C1 segment of cervical spinal cord (tissue), 14 donors: ENCODE data around the gene IP6K3.

Experiments
- DNase-seq, 14 donors: peaks; one replicate each; lab custom pipeline; 2025; lab: John Stamatoyannopoulos, UW

IP6K3 gene

GRCh38 chr6:33691456-33692077 is 55.1 kb downstream of the IP6K3 start:
- DNase-seq: no peak

DNA sequence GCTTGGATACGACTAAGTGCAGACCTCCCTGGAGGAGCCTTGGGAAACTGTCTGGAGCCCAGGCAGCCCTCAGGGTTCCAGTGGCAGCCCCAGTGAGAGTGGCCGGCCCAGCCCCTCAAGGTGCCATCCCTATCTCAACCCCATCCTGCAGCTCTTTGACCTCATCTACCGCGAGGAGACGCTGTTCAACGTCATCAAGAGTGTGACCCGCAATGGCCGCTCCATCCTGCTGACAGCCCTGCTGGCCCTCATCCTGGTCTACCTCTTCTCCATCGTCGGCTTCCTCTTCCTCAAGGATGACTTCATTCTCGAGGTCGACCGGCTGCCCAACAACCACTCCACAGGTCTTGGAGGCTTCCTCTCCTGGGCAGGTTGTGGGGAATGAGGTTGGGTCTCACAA is 55.9 kb downstream of the IP6K3 start:
- DNase-seq: no peak

DNA sequence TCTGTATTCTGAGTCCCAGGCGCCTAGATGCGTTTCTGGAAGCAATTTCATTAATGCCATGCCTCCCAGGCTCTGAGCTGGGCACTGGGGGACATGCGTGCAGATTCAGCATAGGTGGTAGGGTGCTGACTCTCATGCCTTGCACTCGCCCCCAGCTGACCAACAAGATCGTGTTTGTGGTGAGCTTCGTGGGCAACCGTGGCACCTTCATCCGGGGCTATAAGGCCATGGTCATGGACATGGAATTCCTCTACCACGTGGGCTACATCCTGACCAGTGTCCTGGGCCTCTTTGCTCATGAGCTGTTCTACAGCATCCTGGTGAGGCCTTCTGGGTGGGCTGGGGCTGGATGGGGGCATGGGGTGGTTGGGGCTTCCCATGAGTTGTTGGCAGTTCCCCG is 56.8 kb downstream of the IP6K3 start:
- DNase-seq: no peak

GRCh38 chr6:33689148-33689494 is 57.6 kb downstream of the IP6K3 start:
- no peak for DNase-seq

- DNase-seq: no peak
Measured at GRCh38 chr6:33688451-33689147, 58.1 kb downstream of the IP6K3 start.

- DNase-seq: no peak
Measured at GRCh38 chr6:33688006-33688405, 58.7 kb downstream of the IP6K3 start.

GRCh38 chr6:33686981-33687975 is 59.4 kb downstream of the IP6K3 start:
- no peak for DNase-seq

DNA sequence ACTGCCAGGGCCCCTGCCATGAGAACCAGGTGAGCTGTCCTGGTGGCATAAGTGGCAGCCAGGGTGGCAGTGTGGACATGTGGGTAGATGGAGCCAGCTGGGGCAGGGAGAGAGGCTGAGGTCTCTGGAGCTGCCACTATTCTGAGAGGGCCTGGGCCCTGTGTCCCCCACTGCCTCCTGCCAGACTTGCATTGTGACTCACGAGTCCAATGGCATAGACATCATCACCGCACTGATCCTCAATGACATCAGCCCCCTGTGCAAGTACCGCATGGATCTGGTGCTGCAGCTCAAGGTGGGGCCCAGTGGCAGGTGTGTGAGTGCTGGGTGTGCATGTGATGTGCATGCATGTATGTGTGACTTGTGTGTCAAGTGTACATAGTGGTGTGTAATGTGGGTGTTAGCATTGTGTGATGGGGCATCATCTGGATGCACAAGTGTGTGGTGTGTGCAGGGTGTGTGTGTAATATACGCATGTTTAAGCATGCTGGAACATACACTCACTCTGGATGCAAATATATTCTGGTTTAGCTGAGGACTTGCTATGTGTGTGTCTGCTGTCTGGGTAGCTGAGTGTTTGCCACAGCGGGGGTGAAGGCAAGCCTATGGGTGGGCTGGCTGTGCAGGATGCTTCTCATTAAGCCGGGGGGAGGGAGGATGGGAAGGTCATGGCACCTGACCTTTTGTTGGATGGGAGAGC is 60.3 kb downstream of the IP6K3 start:
- DNase-seq: no peak

DNA sequence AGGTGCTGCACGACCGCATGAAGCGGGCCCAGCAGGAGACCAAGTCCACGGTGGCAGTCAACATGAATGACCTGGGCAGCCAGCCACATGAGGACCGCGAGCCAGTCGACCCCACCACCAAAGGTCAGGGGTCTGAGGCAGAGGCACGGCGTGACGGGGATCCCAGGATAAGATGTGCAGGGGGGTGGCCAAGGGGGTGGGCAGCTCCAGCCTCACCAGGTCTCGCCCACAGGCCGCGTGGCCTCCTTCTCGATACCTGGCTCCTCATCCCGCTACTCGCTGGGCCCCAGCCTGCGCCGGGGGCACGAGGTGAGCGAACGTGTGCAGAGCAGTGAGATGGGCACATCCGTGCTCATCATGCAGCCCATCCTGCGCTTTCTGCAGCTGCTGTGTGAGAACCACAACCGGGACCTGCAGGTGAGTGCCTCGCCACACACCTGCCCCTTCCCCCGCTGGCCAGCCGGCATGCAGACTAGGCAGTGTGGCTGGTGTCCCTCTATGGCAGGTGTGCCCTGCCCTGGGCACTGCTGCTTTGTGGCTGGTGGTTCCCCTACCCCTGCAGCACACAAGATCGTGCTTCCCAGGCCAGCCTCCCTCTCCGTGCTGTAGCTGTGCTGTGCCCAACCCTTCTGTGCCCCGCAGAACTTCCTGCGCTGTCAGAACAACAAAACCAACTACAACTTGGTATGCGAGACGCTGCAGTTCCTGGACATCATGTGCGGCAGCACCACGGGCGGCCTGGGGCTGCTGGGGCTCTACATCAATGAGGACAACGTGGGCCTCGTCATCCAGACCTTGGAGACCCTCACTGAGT is 61.1 kb downstream of the IP6K3 start:
- DNase-seq: no peak

DNA sequence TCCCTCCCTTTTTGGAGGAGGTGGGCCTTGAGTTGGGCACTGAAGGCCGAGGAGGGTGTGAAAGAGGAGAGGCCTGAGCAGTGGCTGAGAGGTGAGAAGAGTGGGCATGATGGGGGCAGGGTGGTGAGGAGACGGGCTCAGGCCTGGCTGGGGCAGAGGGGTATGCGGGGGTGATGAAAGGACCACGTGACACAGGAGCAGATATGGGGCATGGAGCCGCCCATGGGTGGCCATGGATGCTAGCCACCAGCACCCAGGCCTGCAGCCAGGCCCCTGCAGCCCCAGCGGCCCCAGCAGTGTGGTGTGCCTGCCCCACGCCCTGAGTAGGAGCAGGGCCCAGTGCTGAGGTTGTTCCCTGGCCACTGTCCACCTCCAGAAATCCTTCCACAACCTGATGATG is 61.7 kb downstream of the IP6K3 start:
- DNase-seq: no peak

DNA sequence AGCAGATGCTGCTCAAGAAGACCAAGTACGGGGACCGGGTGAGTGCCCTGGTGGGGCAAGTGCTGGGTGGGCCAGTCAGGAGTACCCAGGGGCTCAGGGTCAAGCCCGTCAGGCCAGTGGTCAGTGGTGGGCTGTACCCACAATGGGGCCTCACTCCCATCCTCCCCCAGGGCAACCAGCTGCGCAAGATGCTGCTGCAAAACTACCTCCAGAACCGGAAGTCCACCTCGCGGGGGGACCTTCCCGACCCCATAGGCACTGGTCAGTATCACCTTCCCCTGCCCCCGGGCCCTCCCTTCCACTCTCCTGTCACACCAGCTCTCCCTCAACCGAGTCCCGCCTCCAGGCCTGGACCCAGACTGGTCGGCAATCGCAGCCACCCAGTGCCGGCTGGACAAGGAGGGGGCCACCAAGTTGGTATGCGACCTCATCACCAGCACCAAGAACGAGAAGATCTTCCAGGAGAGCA is 62.2 kb downstream of the IP6K3 start:
- no peak for DNase-seq

DNA sequence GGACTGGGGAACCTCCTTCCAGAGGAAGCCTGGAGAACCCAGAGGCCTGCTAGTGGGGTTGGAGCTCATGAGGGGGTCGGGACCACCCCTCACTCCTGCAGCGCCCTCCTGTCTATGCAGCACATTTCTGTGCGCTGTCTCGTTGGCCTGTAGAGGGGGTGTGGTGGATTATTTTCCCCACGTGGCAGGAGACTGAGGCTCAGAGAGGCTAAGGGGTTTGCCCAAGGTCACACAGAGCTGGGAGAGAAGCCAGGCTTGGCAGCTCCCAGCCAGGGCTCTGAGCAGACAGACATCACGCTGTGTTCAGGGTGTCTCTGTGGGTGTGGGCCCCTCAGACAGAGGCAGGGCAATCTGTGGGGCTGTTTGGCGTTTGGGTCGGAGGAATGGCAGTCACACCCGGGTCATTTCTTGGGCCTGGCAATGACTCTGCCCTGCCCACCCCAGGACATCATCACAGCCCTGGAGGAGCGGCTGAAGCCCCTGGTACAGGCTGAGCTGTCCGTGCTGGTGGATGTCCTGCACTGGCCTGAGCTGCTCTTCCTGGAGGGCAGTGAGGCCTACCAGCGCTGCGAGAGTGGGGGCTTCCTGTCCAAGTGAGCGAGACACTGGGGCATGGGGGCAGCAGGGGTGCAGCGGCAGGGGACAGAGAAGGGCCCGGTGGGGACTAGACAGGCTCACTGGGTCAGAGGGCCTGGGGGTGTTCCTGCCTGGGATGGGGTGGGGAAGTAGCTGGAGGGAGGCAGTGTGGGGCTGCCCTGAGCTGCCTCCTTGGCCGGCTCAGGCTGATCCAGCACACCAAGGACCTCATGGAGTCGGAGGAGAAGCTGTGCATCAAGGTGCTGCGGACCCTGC is 62.9 kb downstream of the IP6K3 start:
- DNase-seq: peak in 1 of 14 donors; percentile 49

DNA sequence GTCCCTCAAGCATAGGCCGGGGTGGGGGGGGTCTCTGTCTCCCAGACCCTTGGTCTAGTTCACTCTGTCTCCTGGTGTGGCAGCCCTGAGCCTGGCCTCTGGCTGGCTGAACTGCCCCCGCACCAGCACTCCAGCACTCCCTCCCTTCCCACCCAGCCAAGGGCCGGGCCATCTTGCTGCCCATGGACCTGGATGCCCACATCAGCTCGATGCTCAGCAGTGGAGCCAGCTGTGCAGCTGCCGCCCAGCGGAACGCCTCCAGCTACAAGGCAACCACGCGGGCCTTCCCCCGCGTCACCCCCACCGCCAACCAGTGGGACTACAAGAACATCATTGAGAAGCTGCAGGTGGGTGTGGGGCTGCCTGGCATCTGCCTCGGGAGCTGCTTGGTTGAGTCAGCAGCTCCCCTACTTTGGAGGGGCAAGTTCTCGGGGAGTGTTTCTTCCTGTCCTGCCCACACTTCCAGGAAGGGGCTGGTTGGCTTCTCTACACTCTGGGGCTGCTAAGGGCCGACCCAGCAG is 63.6 kb downstream of the IP6K3 start:
- DNase-seq: peak in 11 of 14 donors; percentile 5 to 84 (median 39)

DNA sequence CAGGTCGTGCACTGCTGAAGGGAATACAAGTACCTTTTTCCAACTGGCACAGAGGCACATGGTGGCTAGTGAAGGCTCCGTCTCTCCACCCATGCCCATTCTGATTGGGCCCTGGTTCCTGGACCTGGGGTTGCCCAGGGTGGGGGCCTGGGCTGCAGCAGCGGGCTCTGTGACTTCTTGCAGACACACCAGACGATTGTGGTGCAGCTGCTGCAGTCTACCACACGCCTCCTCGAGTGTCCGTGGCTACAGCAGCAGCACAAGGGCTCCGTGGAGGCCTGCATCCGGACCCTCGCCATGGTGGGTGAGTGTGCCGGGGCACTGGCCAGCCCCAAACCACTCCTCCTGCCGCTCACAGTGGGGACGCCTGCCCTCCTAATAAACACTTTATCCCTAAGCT is 64.4 kb downstream of the IP6K3 start:
- DNase-seq: no peak

DNA sequence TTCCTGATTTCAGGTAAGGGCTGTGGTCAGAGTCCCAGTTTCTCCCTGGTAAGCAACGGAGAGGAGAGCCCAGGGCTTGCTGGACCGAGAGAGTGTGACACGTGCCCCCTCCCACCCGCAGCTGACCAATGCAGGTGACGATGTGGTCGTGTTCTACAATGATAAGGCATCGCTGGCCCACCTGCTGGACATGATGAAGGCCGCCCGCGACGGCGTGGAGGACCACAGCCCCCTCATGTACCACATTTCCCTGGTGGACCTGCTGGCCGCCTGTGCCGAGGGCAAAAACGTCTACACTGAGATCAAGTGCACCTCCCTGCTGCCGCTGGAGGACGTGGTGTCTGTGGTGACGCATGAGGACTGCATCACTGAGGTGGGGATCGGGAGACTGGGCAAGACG is 66.9 kb downstream of the IP6K3 start:
- DNase-seq: no peak

DNA sequence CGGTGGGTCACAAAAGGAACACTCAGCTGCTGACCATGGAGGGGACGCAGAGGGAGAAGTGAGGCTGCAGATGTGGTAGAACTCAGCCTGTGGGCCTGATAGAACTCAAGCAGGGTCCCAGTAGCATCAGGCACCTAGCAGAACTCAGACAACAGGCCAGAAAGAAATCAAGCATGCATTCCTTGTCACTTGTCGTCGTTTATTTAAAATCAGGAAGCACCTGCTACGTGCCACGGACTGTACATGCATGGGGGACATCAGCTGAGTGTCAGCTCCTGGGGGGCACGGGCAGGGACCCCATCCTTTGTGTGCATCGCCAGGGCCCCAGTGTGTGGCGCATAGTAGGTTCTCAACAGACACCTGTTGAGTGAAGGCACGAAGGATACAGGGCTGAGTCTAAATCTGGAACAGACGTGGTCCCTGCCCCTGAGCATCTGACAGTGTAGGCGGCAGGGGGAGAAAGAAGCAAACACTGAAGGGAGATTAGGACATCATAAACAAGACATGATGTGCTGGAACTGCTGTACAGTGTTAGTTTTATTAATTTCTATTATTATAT is 67.7 kb downstream of the IP6K3 start:
- no peak for DNase-seq

DNA sequence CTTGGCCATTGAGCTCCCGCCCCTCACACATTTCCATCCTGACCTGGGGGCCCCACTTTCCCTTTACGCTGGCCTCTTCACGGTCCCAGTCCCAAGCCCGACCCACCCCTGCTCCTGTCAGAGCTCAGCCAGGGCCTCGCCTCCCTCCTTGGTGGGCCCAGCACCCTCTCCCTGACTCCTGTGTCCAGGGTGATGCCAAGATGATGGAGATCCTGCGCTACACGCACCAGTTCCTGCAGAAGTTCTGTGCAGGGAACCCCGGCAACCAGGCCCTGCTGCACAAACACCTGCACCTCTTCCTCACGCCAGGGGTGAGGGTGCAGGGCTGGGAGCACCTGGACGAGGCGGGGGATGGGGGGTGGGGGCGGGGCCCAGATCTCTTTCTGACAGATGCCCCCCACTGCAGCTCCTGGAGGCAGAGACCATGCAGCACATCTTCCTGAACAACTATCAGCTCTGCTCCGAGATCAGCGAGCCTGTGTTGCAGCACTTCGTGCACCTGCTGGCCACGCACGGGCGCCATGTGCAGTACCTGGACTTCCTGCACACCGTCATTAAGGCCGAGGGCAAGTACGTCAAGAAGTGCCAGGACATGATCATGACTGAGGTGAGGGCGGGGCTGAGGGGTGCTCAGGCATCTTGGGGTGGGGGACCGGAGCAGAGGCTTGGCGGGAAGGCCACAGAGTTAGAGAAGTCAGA is 68.3 kb downstream of the IP6K3 start:
- no peak for DNase-seq

DNA sequence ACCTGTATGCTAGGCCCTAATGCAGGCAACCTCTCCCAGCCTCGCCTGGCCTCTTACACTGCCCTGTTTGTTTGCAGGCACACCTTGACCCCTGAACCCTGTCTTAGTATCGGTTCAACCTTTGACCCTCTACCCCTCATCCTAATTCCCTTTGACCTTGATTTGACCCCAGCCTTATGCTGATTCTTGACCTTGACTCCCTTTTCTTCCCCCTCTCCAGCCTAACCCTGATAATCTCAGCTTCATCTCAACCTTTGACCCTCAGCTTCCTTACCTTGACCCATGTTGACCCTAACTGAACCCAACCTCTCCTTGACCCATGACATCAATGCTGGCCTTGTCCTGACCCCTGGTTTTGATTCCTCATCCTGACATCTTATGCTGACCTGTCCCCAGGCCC is 69.0 kb downstream of the IP6K3 start:
- no peak for DNase-seq
